HG03064 (cell line): Measurements from ENCODE around the gene PTGDS.
"Not testable (repeated sequence)": the region's sequence is repeated elsewhere in the genome, so short reads cannot be mapped to it uniquely, and the experiment has no call there.

Experiments
- ATAC-seq: cut with Tn5 transposase; IDR thresholded peaks from one replicate; pipeline ENCODE4 v1.9.1; 2021; ENCODE audit warnings: low read depth; ENCODE audit not compliant: unreplicated experiment

PTGDS gene

DNA sequence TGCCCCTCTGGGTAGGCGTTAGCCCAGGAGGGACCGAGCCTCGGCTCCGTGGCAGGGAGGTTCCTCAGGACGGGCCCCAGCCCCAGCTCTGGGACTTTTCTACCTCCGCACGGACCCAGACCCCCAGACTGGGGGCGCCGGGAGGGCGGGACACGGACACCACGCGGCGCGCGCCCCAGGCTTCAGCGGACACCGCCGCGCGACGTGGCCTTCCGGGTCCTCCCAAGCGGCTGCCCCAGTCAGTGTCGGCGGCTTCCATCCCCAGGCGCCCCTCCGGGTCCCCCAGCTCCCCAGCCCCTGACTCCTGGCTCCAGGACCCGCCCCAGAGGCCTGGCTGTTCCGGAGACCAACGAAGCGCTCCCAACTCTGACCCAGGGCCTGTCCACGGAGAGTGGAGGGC, 8.5 kb downstream of the PTGDS start:
- no peak for ATAC-seq

DNA sequence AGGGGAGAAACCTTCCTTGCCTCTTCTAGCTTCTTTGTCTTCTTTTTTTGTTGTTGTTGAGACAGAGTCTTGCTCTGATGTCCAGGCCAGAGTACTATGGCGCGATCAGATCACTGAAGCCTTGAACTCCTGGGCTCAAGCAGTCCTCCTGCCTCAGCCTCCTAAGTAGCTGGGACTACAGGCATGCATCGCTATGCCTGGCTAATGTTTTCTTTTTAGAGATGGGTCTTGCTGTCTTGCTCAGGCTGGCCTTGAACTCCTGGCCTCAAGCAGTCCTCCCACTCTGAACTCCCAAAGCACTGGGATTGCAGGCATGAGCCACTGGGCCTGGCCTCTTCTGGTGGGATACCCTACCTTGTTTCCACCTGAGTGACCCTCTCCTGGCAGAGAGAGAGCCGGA, 11.6 kb downstream of the PTGDS start:
- no peak for ATAC-seq

DNA sequence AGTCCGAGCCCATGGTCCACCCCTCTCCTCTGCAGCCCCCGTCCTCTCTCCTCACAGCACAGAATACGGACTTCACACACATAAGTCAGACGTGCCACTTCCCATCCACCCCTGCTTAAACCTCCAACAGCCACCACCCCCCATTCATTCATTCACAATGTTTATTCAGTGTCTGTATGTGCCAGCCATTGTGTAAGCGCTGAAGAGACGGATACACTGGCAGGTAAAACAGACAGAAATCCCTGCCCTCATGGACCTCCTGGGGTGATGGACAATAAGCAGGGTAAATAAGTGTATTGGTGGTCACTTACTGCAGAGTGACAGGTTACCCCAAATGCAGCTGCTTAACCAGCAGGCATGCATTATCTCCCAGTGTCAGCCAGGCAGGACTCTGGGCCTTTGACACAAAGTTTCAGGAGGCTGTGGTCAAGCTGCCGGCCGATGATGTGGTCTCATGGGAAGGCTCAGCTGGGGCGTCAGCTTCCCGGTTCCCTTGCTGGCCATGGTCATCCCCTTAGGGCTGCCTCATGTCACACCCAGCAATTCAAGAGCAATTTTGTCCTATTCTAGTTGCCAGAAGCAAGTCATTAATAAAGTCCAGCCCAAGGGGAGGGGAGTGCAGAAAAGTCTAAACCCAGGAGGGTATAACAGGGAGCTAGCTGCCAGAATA, 13.1 kb downstream of the PTGDS start:
- ATAC-seq: no peak

DNA sequence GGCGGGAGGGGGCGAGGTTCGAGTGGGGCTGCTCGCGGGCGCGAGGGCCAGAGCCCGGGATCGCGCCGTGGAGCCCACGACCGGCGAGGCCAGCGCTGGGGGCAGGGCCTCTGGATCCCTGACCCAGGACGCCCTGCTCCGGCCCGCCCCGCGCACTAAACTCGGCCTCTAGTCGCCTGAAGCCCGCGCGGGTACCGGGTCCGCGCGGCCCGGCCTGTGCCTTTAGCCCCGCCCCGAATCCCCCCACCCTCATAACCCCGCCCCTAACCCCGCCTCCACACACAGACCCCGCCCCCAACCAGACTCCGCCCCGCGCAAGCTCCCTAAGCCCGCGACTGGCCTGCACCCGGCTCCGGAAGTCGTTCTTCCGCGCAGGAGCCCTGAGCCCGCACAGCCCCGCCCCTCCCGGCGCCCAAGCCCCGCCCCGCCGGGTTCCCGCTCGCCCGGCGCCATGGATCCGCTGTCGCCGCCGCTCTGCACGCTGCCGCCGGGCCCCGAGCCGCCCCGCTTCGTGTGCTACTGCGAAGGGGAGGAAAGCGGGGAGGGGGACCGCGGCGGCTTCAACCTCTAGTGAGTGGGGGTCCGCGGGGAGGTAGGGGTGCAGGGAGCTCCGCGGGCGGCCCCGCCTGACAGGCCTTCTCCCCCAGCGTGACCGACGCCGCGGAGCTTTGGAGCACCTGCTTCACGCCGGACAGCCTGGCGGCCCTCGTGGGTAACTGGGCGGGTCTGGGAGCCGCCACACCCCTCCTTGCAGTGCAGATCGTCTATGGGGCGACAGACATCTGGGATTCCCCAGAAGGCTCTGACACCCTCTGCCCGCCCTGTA, 14.9 kb downstream of the PTGDS start, which contains the start of gene PAXX:
Gene PAXX, plus strand, starts transcription at position 430 of the 826 bp plus-strand sequence. Its CDS starts 22 bp downstream, at position 452.
- peak; percentile 77 for ATAC-seq

DNA sequence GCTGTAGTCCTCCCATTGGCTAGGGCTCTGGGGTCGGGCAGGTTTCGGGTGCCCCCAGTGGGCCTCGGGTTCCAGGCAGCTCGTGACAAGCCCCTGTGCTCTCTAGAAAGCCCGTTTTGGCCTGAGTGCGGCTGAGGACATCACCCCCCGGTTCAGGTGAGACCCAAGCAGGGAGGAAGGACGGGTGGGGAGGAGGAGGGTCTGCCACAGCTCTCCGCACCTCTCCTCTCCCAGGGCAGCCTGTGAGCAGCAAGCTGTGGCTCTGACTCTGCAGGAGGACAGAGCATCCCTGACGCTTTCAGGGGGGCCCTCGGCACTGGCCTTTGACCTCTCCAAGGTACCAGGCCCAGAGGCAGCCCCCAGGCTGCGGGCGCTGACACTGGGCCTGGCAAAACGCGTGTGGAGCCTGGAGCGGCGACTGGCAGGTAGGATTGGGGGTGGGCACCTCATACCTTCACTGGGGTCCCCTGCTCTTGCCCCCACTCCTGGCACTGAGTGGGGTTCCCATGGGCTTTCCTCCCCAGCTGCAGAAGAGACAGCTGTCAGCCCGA, 15.6 kb downstream of the PTGDS start:
- no peak for ATAC-seq

DNA sequence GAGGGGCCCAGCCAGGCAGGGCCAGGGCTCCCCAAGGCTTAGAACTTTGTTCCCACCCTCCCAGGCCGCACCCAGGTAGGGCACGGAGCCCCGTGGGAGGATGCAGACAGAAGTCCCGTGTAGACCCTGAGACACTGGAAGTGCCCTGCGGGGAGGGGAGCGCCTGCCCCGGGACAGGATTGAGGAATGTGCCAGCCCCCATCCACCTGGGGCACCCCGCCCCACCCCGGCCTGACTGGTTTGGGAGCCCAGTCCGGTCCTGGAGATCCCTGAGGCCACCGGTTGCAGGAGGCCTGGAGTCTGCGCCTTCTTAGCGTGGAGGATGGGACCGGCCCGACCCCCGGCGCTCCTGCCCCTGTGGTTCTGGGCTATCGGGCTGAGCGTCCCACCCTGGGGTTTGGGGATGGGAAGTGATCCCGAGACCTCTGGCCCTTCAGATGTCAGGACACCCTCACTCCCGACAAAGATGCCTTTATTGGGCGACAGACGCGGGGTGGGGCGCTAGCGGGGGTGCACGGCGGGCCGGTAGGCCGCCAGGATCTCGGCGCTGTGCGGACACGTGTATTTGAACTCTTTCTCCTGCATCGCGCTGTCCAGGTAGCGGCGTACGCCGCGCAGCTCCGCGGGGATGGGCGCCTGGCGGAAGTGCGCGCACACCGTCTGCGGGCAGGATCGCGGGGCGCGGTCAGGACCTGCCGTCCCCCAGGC, 17.0 kb downstream of the PTGDS start:
- no peak for ATAC-seq

DNA sequence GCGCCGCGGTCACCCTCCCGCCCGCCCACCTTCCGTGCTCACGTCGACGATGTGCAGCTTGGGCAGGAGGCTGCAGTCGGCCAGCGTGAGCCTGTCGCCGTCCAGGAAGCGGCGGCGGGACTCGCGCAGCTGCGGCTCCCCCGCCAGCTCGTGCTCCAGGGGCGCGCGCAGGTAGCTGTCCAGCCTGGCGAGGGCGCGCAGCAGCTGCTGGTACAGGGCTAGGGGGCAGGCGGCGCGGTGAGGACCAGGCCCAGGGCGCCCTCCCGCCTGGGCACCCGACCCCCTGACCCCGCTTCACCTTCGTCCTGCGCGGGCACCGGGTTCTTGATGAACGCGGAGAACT, 17.6 kb downstream of the PTGDS start:
- ATAC-seq: no peak

DNA sequence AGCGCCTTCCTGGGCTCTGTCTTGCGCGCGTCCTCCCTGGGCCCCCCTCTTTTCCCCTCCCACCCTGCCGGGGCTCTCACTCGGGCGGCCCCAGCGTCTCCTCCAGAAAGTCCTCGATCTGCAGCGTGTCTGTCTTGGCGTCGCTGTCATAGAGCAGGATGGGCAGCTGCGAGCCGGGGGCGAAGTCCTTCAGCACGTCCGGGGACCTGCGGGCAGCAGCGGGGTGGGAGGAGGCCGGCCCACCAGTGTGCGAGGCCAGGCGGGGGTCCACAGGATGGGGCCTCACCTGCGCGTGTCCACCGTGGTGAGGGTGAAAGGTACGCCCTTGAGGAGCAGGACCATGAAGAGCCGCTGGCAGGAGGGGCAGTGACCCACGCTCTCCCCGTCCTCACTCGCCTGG, 18.1 kb downstream of the PTGDS start:
- no peak for ATAC-seq

DNA sequence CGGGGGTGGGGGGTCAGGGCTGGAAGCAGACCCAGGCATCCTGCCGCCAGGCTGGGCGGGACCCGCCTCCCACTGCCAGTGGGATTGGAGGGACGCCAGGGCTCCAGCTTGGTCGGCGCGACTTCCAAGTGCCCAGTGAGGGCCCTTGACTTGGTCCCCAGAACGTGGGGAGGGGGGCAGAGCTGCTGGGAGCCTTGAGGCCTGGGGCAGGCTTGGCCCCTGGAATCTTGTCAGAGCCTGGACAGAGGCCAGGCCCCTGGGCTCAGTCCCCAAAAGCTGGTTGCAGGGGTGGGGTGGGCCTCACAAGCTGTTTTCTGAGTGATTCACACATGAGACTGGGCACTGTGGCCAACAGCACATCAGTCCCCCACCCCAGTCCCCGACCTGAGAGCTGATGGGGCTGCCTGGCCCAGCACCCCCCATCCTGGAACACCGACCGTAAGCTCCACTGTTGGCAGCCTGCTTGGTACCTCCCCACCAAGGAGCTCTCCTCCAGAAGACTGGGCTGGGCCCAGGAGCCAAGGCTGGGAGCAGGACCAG, 18.5 kb downstream of the PTGDS start:
- no peak for ATAC-seq

DNA sequence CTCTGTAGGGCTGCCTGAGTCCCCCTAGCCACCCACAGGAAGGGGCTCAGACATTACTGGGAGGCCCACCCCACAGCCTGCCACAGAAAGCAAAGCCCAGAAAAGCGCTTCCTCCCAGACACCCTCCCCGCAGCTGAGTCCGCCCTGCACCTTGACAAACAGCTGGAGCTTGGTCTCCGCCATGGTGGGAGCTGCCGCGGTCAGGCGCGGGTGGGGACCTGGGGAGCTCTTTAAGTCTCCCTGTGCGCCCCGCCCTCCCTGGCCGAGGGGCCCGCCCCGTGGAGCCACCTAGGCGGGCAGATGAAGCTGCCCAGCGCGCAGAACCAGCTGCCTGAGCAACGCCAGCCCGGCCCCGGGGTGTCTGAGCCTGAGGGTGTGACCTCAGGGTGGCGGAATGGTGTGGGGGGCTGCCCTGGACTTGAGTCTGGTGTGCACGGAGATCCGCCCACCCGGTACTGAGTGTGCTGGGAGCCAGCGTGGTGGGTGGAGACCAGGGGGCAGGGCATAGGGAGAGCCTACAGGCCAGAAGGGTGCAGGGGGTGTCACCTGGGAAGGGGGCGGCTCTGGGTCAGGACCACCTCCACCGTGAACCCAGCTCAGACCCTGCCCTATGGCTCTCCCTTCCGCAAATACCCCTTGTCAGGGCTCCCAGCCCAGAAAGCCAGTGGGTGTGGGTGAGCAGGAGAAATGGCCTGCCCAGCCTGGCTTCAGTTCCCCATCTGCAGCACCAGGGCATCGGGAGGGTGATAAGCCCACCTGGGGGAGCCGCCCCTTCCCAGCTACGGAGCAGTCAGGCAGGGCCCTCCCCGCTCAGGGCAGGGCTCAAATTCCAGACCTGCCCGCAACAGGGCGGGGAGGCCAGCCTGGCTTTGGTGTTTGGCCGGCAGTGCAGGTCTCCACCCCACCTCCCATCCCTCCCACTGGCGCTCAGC, 19.3 kb downstream of the PTGDS start, which contains the start of gene CLIC3:
Gene CLIC3, minus strand, starts transcription at position 208 of the 932 bp plus-strand sequence. Its CDS starts 25 bp downstream, at position 183.
- no peak for ATAC-seq

DNA sequence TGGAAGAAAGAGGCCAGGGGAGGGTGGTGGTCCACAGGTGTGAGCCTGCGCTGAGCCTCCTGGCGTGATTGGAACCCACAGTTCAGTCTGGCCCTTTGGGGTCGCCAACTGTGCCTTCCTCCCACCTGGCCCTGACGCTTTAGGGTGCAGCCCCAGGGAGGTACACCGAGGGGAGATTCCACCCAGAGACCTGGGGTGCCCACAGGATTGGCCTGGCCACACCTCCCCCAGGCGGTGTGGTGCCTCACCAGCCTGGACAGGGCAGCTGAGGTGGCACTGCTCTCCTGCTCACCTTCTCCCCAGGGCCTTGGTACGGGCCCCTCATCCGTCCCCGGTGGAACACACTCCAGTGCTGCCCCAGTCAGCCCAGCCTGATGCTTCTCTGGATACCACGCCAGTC, 20.1 kb downstream of the PTGDS start:
- no peak for ATAC-seq

DNA sequence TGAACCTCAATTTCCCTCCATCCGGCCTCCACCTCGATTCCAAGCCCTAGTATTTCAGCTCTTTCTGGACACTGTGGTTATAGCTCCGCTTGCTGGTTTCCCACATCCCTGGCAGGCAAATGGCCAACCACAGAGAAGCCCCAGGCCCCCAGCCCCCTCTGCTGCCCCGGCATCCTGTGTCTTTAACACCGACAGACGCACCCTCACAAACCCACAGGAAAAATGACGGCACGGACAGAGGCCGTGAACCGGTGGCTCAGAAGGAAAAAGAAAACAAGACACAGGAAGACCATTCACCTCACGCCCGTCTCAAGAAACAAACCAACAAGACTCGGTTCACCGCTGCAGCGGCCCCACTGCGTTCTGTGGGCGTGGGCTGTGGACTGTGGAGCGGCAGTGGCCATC, 20.5 kb downstream of the PTGDS start:
- no peak for ATAC-seq

DNA sequence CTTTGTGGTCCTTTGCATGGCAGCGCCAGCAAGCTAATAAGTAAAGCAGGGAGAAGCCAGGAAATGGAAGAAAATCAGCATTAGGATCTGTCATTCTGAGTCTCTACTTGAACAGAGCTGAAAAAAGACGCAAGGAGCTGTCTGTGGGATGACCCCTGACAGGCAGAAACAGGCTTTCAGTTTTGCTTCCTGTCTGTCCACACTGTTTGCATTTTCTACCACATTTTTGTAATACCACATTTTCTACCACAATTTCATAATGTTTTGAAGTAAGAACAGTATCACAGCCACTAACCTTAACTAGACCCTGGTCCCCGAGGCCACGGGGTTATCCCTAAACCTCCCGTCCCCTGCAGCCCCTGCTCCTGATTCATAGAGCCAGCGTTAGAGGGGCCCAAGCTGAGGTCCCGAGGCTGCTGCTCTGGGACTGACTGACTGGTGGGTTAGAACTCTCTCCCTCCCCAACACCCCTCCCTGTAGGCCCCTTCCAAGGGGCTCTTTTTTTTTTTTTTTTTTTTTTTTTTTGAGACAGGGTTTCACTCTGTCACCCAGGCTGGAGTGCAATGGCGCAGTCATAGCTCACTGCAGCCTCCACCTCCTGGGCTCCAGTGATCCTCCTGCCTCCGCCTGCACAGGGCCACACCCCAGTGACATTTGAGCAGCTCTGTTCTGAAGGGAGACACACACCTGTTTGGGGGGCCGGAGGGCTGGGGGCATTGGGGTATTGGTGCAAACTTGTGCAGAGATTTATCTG, 23.1 kb downstream of the PTGDS start:
- peak; percentile 60 for ATAC-seq

DNA sequence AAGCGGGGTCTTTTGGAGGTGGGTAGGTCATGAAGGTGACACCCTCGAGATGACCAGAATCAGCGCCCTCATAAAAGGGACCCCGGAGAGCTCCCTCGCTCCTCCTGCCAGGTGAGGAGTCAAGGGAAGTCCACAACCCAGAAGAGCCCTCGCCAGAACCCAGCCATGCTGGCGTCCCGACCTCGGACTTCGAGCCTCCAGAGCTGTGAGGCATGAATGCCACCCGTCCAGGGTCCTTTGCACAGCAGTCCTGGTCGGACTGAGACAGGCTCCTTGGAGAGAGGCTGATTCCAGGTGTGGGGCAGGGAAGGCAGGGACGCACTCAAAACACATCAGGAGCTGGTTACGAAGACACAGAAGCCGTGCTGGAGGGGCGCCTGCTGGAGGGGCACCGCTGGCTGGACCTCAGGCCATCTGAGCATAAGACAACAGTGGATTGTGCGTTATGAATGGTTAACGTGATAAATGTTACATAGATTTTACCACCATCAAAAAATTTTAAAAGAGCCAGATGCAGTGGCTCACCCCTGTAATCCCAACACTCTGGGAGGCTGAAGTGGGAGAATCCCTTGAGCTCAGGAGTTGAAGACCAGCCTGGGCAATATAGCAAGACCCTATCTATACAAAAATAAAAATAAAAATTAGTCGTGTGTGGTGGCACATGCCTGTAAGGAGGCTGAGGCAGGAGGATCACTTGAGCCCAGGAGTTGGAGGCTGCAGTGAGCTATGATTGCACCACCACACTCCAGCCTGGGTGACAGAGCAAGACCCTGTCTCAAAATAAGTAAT, 24.7 kb downstream of the PTGDS start:
- ATAC-seq: no peak

DNA sequence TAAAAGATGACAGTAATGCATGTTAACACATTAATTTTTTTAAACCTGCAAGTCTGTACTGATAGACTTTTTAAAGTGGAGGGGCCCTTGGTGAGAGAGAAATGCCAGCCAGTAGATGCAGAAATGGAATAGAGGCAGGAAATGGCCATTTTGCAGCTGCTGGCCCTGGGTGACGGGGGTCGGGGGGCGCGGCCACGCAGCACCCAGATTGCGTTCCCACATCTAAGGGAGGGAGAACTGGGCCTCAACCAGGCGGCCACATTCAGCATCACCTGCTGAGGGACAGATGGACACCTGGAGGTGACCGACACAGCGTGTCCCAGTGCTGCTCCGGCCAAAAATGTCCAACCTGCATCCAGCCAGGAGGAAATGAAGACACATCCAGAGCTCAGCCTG, 25.3 kb downstream of the PTGDS start:
- ATAC-seq: no peak

DNA sequence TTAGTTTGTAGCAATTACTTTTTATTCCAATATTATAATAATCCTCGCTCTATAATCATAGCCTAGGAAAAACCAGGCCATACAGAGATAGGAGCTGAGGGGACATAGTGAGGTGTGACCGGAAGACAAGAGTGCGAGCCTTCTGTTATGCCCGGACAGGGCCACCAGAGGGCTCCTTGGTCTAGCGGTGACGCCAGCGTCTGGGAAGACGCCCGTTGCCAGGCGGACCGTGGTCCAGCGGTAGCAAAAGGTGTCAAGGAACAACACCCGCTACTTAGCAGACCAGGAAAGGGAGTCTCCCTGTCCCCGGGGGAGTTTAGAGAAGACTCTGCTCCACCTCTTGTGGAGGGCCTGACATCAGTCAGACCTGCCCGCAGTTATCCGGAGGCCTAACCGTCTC, 27.0 kb downstream of the PTGDS start:
- ATAC-seq: not testable (repeated sequence)

DNA sequence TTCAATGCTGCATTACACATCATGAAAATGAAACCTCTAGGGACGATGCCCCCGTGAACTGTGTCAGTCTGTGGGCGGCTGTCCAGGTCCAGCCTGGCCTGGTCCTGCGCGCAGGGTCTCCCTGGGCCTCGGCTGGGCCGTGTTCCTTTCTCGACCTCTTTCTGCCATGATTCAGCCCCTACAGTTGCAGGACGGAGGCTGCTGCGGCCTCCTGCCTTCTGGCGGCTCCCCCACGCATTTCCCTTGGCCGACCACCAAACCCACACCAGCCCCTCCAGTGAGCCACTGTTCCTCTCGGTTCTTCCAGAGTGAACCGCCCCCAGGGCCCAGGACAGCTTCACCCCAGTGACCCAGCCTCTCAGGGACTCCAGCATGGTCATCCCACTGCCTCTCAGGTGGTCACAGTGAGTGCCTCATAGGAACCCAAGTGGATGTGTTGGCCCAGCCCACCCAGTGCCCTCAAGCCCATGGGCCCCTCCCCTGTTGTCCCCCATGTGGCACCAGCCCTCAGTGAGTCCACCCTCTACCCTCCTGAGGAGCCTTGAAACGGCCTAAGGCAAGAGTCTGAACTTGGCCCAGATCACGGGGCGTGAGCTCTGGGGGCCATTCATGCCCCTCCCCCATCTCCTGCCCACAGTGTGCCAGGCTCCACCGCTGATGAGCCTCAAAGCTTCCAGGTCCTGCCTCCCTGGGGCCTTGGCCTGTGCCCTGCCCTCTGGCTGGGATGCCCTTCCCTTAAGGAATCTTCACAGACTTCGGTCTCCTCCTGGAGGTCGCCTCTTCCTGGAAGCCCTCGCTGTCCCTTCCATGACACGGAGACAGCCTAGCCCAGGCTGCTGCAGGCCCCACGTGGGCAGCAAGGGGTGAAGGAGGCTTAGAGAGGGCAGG, 29.1 kb downstream of the PTGDS start:
- no peak for ATAC-seq
